Measurements from ENCODE around the gene CMTM2.

DNA sequence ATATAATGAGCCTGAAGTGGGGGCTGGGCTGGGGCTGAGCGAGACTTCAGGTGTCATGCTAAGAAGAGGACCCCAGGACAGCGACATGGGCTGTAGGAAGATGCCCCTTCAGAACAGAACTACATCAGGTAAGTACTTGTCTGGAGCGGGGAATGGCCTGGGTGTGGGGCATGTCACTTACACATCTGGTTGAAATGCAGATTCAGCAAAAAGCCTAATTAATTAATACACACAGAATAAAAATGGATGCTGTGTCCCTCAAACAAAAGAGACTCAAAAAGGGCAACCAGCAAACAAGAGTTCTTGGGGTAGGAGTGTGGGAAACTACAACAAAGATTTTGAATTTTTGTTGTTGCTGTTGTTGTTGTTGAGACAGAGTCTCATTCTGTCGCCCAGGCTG lies 11.8 kb downstream of the CMTM2 start:
- TF ChIP-seq, protein P1, sequence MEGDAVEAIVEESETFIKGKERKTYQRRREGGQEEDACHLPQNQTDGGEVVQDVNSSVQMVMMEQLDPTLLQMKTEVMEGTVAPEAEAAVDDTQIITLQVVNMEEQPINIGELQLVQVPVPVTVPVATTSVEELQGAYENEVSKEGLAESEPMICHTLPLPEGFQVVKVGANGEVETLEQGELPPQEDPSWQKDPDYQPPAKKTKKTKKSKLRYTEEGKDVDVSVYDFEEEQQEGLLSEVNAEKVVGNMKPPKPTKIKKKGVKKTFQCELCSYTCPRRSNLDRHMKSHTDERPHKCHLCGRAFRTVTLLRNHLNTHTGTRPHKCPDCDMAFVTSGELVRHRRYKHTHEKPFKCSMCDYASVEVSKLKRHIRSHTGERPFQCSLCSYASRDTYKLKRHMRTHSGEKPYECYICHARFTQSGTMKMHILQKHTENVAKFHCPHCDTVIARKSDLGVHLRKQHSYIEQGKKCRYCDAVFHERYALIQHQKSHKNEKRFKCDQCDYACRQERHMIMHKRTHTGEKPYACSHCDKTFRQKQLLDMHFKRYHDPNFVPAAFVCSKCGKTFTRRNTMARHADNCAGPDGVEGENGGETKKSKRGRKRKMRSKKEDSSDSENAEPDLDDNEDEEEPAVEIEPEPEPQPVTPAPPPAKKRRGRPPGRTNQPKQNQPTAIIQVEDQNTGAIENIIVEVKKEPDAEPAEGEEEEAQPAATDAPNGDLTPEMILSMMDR (conservative IDR thresholded peaks at IDR 0.05; ENCODE audit: low read length), result no peak
- TF ChIP-seq EZH2phosphoT487 (IDR thresholded peaks at IDR 0.05; ENCODE audit: borderline replicate concordance, low read depth, low read length), result no peak
